ENCODE data around the gene LIPH.

The LIPH gene

GRCh38 chr3:185552358-185552877 is at the start of gene LIPH:
LIPH (minus strand) TSS chr3:185552588; CDS start chr3:185552471, 117 bp downstream.
- peak within 1 kb of the TSS; percentile 91 for H3K27ac ChIP-seq
- TF ChIP-seq CTCF (IDR thresholded peaks at IDR 0.05) (no peak), ZFX (IDR thresholded peaks at IDR 0.05; ENCODE audit: borderline replicate concordance) (no peak)

GRCh38 chr3:185595526-185595925 is 43.1 kb upstream of the LIPH start:
- H3K27ac ChIP-seq = no peak overlapping the region
- no peak for TF ChIP-seq CTCF (IDR thresholded peaks at IDR 0.05)
- no peak for TF ChIP-seq ZFX (IDR thresholded peaks at IDR 0.05; ENCODE audit: borderline replicate concordance)

GRCh38 chr3:185594073-185594472 is 41.7 kb upstream of the LIPH start:
- no peak overlapping the region for H3K27ac ChIP-seq
- no peak for TF ChIP-seq CTCF (IDR thresholded peaks at IDR 0.05)
- no peak for TF ChIP-seq ZFX (IDR thresholded peaks at IDR 0.05; ENCODE audit: borderline replicate concordance)

- H3K27ac ChIP-seq = peak overlapping the region; percentile 79
- TF ChIP-seq CTCF (IDR thresholded peaks at IDR 0.05) (no peak), ZFX (IDR thresholded peaks at IDR 0.05; ENCODE audit: borderline replicate concordance) (no peak)
These were observed 34.3 kb upstream of the LIPH start for GRCh38 chr3:185586686-185587039.

- TF ChIP-seq CTCF (IDR thresholded peaks at IDR 0.05) (no peak), ZFX (IDR thresholded peaks at IDR 0.05; ENCODE audit: borderline replicate concordance) (no peak)
- H3K27ac ChIP-seq = peak within 1 kb of the TSS; percentile 79
These were observed 33.7 kb upstream of the LIPH start, which contains the start of gene SENP2 for GRCh38 chr3:185585859-185586685. SENP2 (plus strand) TSS chr3:185586295; CDS start chr3:185586414, 119 bp downstream.

GRCh38 chr3:185585518-185585858 is 33.1 kb upstream of the LIPH start:
- TF ChIP-seq ZFX (IDR thresholded peaks at IDR 0.05; ENCODE audit: borderline replicate concordance) (no peak), CTCF (IDR thresholded peaks at IDR 0.05) (no peak)
- H3K27ac ChIP-seq = peak overlapping the region; percentile 79

GRCh38 chr3:185584686-185585085 is 32.3 kb upstream of the LIPH start:
- TF ChIP-seq ZFX (IDR thresholded peaks at IDR 0.05; ENCODE audit: borderline replicate concordance) (no peak), CTCF (IDR thresholded peaks at IDR 0.05) (no peak)
- H3K27ac ChIP-seq = no peak overlapping the region
